ENCODE data around the gene MEIS1.

MEIS1 gene

DNA sequence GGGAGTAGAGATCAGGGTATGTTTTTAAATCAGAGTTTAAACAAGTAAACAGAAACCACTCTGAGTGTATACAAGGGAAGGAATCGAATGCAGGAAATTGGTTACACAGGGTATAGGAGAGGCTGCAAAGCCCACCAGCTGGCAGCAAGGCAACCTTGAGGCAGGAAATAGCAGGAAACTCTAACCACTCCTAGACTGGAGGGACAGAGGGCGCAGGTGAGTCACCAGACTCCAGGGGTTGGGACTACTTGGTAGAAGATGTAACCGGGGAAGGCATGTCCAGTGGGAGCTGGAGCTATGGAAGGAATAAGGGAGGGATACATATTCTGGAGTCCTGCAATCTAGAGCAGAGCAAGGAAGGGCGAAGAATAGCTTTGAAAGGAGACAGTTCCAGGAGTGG is 152.3 kb downstream of the MEIS1 start:
- DNase-seq = peak; percentile 6

DNA sequence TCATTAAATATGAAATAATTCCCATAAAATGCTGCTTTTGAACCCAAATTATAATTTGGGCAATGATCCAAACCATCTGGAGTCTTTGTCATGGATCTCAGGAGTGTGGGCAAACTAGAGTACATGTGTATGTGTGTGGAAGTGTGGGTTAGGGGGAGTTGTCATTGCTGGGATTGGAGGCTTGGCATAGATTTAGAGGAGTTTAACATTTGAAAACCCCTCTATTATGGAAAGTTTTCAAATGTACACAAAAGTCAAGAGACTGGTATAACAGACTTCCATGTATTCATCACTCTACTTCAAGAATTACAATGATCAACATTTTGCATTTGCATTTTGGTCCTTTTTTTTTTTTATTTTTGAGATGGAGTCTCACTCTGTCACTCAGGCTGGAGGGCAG is 159.1 kb downstream of the MEIS1 start:
- no peak for DNase-seq

DNA sequence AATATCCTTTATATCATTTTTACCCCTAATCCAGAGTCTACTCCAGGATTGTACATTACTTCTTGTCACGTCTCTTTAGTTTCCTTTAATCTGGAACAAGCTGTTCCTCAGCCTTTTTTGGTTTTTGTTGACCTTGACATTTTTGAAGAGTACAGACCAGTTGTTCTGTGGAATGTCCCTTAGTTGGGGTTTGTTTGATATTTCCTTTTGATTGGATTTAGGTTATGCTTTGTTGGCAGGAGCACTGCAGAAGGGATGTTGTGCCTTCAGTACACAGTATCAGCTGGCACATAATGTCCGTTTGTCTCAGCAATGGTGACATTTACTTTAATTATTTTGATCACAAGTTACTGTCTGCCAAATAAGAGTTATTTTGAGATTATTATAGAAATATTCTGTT is 160.6 kb downstream of the MEIS1 start:
- DNase-seq = no peak

DNA sequence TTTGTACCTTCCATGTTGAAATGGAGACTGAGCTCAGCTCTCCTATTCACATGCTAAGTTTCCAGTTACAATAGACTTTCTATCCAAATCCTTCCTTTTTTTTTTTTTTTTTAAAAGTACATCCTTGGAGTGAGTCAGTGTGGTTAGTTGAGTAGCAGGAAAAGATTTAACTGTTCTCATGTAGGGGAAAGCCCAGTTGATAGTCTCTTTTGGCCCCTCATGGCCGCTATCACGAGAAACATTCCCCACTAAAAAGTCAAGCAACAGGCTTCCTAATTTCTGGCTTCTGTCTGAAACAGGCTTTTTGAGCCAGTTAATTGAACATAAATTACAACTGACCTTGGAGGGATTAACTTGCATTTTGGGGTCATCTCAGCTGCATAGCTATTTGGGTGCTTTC is 161.3 kb downstream of the MEIS1 start:
- DNase-seq = no peak

DNA sequence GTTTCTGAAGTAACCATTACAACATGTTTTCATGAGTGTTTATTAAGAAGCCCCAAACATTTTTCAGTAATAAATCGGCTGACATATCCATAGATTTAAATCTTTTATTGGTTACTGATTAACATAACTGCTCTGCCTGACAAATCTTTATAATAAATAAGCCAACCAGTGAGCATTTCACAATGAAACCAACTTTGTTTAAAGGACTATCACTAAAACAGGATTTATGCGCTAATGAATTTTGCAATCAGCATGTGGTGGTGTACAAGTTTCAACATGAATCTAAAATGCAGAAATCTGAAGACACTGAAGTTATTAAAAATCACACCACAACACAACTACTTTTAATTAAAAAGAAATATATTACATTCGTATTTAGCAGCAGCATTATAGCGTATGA is 166.7 kb downstream of the MEIS1 start:
- DNase-seq = no peak

DNA sequence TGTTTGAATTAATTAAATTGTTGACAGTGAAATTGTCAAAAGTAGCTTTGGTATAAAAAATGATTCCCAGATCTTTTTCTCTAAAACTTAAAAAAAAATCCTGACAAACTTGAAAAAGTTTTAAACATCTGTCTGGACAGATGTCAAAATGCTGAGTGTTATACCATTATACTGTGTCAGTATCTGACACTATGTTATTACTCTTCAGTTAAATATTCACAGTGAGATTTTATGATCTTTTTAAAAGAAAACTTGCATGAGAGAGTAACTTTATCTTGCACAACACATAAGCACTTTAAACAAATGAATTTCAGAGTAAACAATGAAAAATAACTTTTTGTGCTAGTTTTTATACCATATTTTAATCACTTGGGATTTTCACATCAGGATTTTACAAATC is 167.4 kb downstream of the MEIS1 start:
- no peak for DNase-seq

DNA sequence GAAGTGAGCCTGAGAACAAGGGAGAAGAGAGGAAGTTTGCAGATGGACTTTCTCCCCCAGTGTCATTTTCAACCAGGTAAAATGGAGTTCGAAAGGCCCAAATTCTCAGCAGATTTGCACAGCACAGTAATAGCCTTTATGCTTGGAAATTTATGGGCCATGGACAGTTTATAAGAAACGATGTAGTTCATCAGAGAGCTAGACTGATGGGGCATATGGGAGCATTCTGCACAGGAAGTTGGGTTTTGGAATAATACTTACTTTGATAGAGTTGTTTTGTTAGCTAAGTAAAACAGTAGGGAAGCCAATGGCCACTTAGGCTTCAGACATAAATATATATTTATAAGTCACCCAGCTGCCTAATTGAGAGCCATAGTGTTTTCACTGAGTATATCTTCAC is 169.4 kb downstream of the MEIS1 start:
- no peak for DNase-seq

DNA sequence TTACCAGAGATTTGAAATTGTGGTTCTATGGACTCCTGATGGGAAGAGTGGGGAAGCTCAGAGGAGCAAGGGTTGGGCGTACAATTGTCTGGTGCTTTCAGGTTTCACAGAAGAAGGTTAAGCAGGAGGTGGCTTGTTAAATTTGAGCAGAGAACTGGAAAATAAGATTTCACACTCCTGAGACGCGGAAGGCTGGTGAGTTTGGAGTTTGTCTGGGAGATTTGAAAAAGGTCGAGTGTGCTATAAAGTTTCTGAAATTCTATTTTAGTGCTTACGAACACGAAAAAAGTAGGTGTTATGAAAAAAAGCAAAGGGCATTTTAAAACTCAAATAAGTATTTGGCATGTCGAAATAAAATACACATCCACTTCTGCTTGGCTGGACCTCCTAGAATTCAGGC is 170.1 kb downstream of the MEIS1 start:
- DNase-seq = no peak

DNA sequence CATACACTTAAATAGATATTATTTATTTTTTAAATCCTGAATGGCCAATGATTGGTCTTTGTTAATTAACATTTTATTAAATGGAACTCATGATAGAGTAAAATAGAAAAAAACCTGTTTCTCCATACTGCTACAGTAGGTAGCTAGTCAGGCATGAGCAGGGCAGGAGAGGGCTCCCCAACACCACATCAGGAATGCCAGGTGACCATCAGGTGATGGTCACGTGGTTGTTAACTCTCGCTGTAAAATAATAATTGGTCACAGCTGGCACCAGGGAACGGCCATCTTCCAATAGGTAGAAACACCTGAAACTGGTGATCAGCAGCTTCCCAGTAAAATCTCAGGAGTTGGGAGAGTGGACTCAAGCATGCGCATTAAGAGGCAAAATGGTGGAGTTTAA is 172.2 kb downstream of the MEIS1 start:
- no peak for DNase-seq

Data from NCI-H524 treated with DMSO at 0.1 percent for 48 hours (cell line).